ENCODE measurements around the gene CST9L.
"Not testable (repeated sequence)": the region's sequence is repeated elsewhere in the genome, so short reads cannot be mapped to it uniquely, and the experiment has no call there.

CST9L gene

DNA sequence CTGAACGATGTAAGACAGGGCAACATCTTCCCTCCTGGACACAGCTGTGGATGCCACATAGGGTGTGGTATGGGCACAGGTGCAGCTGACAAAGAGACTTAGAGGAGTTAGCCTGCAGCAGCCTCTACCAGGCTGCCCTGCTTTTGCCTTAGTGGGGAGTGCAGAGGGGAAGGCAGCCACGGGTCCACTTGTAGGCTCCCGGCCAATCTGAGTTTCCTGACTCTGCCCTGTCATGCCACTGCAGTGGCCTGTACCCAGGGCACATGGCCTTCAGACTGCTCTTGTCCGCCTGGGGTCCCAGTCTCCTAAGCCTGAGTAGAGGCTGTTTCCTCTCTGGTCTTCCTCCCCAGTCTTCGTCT lies 17.1 kb upstream of the CST9L start:
- no peak for DNase-seq (ENCODE audit: low read depth)
- TF ChIP-seq MYC (IDR thresholded peaks at IDR 0.05; ENCODE audit: low read depth, low read length) (no peak), POLR2A (IDR thresholded peaks at IDR 0.05; ENCODE audit: extremely low read depth, insufficient read length) (no peak)
- TF ChIP-seq, protein P1, sequence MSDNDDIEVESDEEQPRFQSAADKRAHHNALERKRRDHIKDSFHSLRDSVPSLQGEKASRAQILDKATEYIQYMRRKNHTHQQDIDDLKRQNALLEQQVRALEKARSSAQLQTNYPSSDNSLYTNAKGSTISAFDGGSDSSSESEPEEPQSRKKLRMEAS (IDR thresholded peaks at IDR 0.05; ENCODE audit: low read depth, low read length) = no peak
- TF ChIP-seq, protein P2, sequence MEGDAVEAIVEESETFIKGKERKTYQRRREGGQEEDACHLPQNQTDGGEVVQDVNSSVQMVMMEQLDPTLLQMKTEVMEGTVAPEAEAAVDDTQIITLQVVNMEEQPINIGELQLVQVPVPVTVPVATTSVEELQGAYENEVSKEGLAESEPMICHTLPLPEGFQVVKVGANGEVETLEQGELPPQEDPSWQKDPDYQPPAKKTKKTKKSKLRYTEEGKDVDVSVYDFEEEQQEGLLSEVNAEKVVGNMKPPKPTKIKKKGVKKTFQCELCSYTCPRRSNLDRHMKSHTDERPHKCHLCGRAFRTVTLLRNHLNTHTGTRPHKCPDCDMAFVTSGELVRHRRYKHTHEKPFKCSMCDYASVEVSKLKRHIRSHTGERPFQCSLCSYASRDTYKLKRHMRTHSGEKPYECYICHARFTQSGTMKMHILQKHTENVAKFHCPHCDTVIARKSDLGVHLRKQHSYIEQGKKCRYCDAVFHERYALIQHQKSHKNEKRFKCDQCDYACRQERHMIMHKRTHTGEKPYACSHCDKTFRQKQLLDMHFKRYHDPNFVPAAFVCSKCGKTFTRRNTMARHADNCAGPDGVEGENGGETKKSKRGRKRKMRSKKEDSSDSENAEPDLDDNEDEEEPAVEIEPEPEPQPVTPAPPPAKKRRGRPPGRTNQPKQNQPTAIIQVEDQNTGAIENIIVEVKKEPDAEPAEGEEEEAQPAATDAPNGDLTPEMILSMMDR (IDR thresholded peaks at IDR 0.05; ENCODE audit: low read depth, low read length) = no peak
- H3K4me3 ChIP-seq (ENCODE audit: low read depth, low read length) = no peak overlapping the region

DNA sequence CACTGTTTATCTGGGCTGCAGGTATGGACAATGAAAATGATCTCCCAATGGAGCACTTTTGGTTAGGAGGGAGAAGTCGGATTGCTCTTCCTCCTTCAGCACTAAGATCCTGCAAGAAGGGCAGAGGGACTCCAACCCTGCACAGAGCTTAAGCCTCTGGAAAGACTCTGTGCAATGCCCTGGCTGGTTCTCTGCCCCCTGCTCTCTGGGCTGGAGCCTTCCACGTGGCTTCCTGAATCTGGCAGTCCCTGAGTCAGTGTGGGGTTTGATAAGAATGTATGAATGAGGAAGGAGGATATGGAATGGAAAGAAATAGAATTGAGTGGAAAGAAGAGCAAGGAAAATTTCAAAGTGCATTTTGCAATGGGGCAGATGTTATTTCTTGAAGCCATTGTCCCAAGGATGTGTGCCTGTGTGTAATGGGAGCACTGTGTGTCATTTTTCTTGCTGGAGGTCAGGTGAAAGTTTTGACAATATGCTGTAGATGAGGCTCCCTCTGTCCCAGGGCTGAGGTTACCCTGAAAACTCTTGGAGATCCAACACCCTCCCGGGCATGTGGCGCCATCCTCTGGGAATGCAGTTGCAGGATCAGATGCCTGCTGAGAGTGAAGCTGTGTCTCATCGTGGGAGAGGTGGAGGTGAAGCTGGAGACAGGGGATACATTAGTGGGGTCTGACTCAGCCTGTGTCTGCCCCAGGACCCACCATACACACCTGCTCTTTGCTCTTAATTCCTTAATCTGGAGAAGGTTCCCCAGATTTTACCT lies 16.3 kb upstream of the CST9L start:
- TF ChIP-seq MYC (IDR thresholded peaks at IDR 0.05; ENCODE audit: low read depth, low read length) (no peak), POLR2A (IDR thresholded peaks at IDR 0.05; ENCODE audit: extremely low read depth, insufficient read length) (no peak)
- TF ChIP-seq, protein P1 (IDR thresholded peaks at IDR 0.05; ENCODE audit: low read depth, low read length) = no peak
- TF ChIP-seq, protein P2 (IDR thresholded peaks at IDR 0.05; ENCODE audit: low read depth, low read length) = no peak
- no peak overlapping the region for H3K4me3 ChIP-seq (ENCODE audit: low read depth, low read length)
- DNase-seq (ENCODE audit: low read depth) = no peak

DNA sequence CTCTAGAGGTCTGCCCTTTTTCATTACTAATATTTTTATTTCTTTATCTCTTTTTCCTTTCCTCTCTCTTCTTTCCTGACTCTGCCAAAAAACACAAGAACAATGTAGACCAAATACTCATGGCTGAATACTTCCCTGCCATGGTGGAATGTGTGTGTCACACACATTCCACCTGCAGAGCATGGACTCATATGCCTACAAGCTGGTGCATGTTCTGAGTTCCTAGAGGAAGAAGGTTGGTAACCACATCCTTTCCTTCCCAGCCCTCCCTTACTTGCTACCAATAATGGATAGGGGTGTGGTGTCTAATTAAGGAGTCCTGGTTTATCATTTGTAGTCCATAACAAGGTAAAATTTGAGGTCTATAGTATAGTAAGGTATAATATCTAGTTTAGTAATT lies 15.2 kb upstream of the CST9L start:
- TF ChIP-seq, protein P1 (IDR thresholded peaks at IDR 0.05; ENCODE audit: low read depth, low read length) = no peak
- TF ChIP-seq POLR2A (IDR thresholded peaks at IDR 0.05; ENCODE audit: extremely low read depth, insufficient read length) = no peak
- TF ChIP-seq, protein P2 (IDR thresholded peaks at IDR 0.05; ENCODE audit: low read depth, low read length) = no peak
- TF ChIP-seq MYC (IDR thresholded peaks at IDR 0.05; ENCODE audit: low read depth, low read length) = no peak
- DNase-seq (ENCODE audit: low read depth) = no peak
- H3K4me3 ChIP-seq (ENCODE audit: low read depth, low read length) = no peak overlapping the region

DNA sequence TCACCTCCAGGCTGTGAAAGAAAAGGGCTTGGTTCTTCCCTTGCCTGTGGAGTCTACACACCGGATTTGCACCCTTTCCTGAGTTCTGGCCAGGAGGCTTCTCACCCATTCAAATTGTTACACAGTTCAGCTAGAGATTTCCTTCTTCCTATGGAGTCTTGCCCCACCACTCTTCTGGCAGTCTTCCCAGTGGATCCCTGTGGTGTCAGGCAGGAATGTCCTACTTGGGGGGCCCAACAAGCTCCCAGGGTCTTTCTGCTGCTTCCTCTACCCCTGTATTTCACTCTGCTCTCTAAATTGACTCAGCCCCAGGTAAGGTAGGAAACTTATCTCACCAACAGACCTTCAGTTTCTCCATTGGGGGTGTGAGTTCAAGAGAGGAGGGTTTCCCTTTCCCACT lies 14.0 kb upstream of the CST9L start:
- TF ChIP-seq POLR2A (IDR thresholded peaks at IDR 0.05; ENCODE audit: extremely low read depth, insufficient read length) (no peak), MYC (IDR thresholded peaks at IDR 0.05; ENCODE audit: low read depth, low read length) (no peak)
- TF ChIP-seq, protein P2 (IDR thresholded peaks at IDR 0.05; ENCODE audit: low read depth, low read length) = no peak
- TF ChIP-seq, protein P1 (IDR thresholded peaks at IDR 0.05; ENCODE audit: low read depth, low read length) = no peak

DNA sequence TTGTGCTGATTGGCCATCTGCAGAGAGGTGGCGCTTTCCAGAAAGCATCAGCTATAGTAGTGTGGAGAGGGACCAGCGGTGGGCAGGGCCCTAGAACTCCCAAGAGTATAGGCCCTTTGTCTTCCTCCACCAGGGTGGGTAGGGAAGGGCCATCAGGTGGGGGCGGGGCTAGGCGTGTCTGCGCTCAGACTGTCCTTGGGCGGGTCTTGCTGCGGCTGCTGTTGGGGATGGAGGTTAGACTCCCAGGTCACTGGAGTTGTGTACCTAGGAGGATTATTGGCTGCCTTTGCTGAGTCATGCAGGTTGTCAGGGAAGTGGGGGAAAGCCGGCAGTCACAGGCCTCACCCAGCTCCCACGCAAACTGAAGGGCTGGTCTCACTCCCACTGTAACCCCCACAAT lies 13.5 kb upstream of the CST9L start:
- not testable (repeated sequence) for DNase-seq (ENCODE audit: low read depth); H3K4me3 ChIP-seq (ENCODE audit: low read depth, low read length)

More for the DNA sequence above, 14.0 kb upstream of the CST9L start:
- no peak overlapping the region for H3K4me3 ChIP-seq (ENCODE audit: low read depth, low read length)
- no peak for DNase-seq (ENCODE audit: low read depth)

DNA sequence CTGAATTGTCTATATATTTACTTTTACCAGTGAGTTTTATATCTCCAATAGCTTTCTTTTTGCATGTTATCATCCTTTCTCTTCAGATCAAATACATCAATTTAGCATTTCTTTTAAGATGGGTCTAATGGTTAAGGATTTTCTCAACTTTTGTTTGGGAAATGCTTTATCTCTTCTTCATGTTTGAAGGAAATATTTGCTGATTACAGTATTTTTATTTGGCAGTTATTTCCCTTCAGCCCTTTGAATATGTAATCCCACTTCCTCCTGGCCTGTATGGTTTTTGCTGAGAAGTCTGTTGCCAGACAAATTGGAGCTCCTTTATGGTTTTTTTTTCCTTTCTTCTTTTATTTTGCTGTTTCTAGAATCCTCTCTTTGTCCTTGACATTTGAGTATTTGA lies 6.7 kb upstream of the CST9L start:
- no peak for DNase-seq (ENCODE audit: low read depth)
- H3K4me3 ChIP-seq (ENCODE audit: low read depth, low read length) = no peak overlapping the region
- TF ChIP-seq MYC (IDR thresholded peaks at IDR 0.05; ENCODE audit: low read depth, low read length) (no peak), POLR2A (IDR thresholded peaks at IDR 0.05; ENCODE audit: extremely low read depth, insufficient read length) (no peak)
- TF ChIP-seq, protein P1 (IDR thresholded peaks at IDR 0.05; ENCODE audit: low read depth, low read length) = no peak
- TF ChIP-seq, protein P2 (IDR thresholded peaks at IDR 0.05; ENCODE audit: low read depth, low read length) = no peak
